ENCODE data around the gene PCED1B.

DNA sequence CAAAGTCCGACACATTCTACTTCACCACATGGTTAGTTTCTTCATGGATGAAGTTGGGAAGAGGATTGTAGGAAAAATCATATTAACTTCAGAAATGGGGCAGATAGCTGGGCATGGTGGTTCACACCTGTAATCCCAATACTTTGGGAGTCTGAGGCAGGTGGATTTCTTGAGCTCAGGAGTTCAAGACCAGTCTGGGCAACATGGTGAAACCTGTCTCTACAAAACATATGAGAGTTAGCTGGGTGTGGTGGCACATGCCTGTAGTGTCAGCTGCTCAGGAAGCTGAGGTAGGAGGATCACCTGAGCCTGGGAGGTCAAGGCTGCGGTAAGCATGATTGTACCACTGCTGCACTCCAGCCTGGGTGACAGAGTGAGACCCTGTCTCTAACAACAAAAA is 49.5 kb upstream of the PCED1B start:
- TF ChIP-seq POLR2A (IDR thresholded peaks at IDR 0.05) = no peak
- TF ChIP-seq, protein P1, sequence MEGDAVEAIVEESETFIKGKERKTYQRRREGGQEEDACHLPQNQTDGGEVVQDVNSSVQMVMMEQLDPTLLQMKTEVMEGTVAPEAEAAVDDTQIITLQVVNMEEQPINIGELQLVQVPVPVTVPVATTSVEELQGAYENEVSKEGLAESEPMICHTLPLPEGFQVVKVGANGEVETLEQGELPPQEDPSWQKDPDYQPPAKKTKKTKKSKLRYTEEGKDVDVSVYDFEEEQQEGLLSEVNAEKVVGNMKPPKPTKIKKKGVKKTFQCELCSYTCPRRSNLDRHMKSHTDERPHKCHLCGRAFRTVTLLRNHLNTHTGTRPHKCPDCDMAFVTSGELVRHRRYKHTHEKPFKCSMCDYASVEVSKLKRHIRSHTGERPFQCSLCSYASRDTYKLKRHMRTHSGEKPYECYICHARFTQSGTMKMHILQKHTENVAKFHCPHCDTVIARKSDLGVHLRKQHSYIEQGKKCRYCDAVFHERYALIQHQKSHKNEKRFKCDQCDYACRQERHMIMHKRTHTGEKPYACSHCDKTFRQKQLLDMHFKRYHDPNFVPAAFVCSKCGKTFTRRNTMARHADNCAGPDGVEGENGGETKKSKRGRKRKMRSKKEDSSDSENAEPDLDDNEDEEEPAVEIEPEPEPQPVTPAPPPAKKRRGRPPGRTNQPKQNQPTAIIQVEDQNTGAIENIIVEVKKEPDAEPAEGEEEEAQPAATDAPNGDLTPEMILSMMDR (IDR thresholded peaks at IDR 0.05) = no peak
